ENCODE results near the gene EFCAB6.
"Not testable (repeated sequence)": the region's sequence is repeated elsewhere in the genome, so short reads cannot be mapped to it uniquely, and the experiment has no call there.

EFCAB6 gene

DNA sequence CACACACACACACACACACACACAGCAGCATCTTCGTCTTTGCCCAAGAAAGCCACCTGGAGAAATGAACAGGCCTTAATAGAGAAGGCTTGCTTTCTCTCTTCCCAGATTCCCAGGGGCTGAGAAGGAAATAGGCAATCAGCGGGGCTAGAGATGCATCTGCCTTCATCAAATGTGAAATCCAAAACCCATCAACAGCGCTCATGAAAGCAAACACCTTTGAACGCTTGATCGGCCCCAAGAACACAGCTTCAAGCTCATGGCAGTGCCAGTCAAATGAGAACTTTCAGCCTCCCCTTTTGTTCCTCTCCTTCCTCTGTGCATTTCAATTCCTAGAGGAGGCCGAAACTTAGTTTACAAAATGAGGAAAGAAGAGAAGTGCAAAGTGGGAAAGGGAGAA lies 122.7 kb downstream of the EFCAB6 start:
- DNase-seq, result no peak

DNA sequence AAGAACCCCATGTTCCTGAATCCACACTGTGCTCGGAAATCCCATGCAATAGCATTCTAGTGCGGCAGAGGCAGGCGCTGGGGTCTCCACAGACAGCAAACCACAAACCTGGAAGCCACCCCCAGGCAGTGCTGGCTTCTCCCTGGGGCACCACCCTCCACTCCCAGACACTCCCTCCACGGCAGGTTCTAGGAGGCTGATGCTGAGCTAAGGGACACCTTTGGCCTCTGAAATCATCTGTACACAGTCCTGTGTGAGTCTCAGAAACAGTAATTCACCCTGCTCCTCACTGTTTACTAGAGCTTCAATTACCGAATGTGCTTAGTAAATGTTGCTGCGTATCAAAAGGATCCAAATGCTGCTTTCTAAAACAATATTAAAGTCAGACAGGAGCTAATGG lies 129.3 kb downstream of the EFCAB6 start:
- no peak for DNase-seq

DNA sequence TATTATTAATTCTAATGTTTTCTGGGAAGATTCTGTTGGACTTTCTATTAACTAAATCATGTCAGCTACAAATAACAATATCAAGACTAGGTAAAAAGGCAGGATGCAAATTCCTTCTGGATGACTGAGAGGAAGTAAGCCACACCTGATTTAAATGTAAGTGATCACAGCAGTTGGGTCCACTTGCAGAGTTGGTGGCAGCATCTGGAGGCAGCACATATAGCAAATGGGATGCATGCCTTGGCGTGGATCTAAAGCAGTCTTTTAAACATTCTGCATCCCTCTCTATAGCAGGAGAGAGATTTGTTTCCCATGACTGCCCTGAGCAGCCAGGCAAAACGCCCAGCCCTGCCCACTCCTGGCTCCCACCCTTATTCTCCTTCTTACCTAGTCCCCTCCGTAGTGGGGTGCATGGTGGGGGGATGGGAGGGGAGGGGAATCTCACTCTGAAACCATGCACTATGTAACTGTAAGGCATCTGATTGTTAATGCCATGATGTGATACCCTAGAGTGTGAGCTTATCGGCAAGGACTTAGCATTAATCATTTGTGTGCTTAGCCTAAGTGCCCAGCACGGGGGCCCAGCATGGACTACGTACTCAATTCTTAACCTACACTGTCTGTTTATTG lies 130.3 kb downstream of the EFCAB6 start:
- no peak for DNase-seq

DNA sequence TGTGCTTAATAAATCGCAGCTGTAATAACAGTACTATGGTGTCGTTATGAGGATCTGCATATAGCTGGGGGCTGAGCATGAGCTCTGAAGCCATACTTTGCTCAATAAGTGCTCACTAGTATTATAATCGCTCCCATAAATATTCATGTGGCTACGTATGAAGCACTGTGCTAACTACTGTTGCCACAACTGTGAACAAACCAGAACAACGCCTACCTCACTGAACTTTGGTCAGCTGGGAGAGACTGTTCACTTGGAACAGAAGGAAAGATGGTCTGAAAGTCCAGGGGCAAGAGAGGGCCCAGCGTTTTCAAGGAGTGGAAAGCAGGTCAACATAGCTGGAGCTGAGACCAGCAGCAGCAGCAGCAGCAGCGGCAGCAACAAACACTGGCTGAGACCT lies 141.6 kb downstream of the EFCAB6 start:
- DNase-seq, result no peak

DNA sequence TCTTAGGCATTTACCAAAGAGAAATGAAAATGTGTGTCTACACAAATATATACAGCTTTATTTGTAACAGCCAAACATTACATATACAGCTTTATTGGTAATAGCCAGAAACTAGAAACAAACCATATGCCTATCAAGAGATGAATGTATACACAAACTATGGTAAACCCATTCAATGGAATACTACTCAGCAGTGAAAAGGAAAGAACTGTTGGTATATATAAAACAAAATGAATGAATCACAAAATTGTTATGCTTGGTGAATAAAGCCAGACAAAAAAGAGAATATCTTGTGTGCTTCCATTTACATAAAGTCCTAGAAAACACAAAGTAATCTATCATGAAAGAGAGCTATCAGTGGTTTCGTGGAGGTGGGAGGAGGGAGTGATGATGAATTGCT lies 142.9 kb downstream of the EFCAB6 start:
- no peak for DNase-seq

DNA sequence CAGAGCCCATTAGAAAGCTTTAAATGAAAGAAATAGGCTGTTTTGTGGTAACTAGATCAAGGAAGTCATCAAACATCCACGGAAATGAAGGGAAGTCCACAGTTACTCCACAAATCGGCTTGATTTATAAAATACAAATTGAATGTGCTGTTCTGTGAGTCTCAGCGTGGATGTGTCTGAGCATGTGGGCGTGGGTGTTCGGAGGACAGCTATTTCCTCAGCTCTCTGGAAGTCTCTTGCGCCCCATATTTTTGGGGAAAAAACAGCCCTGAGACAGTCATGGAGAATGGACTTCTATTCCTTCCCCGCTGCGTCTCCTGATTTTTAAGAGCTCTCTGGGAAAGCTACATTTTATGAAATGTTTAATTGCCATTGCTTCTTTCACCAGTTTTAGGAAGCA lies 144.4 kb downstream of the EFCAB6 start:
- DNase-seq, result no peak

DNA sequence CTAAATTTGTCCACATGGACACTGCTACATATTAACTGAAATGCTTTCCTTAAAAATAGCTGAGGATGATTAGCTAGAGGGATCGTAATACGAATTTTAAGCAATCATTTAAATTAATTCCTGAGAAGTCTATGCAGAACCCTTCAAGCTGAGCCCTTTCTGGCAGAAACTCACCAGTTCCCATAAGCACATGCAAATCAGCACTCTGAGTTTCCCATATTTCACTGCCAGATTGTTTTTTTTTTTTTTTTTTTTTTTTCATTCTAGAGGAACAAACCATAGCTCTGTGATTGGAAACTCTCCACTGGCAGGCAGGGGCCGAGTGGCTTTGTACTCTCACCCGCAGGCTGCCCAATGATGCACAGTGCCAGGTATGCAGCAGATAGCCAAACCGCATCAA lies 145.6 kb downstream of the EFCAB6 start:
- DNase-seq, result no peak

DNA sequence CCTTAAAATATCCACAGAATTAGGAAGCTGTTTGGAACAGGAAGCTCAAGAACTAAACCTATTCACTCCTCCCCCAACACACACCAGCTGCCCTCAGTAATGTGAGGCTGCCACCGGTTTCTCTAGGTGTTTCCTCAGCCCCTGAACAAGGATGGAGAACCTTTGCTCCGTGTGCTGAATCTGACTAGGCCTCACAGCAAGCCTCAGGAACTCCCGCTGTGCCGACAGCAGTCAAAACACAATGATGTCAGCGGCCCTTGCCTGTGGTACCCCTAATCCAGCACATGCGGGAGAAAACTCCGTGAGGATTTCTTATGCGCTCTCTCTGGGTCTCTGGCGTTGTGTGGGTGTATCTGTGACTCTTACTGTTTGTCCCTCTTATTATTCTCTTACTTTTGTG lies 153.3 kb downstream of the EFCAB6 start:
- DNase-seq, result no peak

DNA sequence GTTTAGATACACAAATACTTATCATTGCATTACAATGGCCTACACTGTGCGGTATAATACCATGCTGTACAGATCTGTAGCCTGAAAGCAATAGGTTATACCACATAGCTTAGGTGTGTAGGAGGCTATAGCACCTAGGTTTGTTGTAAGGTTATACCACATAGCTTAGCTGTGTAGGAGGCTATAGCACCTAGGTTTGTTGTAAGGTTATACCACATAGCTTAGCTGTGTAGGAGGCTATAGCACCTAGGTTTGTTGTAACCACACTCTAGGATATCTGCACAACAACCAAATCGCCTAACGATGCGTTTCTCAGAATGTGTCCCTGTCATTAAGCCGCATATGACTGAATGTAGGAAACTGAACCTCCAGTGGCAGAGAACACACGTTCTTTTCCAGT lies 155.5 kb downstream of the EFCAB6 start:
- not testable (repeated sequence) for DNase-seq

DNA sequence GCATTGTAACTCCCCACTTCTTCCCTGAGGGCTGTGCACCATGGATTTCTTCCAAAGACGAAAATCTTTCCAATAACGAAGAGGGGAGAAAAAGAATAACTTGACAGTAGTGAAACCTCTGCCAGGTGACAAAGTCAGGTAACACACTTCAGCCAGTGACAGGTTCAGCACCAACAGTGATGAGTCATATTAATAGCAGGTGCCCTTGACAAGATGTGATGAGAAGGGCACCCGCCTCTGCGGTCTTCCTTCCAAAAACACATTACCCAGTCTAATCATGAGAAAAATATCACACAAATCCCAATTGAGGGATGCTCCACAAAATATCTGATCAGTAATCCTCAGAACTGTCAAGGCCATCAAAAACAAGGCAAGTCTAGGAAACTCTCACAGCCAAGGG lies 157.8 kb downstream of the EFCAB6 start:
- DNase-seq, result no peak

DNA sequence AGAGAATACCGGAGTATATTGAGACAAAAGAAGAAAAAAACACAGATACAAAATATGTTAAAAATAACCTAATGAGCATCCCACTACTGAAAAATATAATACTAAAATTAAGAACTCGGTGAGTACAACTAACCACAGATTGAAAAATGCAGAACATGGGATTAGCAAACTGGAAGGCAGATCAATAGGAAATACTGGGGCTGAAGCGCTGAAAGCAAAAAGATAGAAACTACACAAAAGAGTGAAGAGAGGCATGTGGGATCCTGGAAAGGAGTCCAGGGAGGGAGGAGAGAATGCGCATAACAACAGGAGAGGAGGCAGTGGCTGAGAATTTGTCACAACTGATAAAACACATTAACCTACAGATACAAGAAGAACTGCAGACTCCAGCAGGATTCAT lies 159.3 kb downstream of the EFCAB6 start:
- DNase-seq, result no peak

DNA sequence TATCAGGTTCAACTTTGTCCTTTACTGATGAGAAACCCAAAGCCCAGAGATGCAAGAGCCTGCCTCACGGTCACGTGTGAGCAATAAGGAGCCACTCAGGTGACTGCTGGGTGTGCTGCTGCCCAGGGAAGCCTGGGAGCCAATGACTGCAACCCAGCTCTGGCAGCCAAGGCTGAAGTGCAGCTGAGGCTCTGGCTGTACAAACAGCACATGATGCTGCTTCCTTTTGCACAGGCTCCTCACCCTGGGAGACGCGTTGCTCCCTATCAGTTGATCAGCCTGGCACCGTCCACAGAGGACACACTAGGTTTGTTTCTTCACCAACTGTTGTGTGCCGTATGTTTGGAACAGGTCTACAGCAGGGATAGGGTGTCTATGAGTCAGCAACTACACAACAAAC lies 168.7 kb downstream of the EFCAB6 start:
- DNase-seq, result no peak

DNA sequence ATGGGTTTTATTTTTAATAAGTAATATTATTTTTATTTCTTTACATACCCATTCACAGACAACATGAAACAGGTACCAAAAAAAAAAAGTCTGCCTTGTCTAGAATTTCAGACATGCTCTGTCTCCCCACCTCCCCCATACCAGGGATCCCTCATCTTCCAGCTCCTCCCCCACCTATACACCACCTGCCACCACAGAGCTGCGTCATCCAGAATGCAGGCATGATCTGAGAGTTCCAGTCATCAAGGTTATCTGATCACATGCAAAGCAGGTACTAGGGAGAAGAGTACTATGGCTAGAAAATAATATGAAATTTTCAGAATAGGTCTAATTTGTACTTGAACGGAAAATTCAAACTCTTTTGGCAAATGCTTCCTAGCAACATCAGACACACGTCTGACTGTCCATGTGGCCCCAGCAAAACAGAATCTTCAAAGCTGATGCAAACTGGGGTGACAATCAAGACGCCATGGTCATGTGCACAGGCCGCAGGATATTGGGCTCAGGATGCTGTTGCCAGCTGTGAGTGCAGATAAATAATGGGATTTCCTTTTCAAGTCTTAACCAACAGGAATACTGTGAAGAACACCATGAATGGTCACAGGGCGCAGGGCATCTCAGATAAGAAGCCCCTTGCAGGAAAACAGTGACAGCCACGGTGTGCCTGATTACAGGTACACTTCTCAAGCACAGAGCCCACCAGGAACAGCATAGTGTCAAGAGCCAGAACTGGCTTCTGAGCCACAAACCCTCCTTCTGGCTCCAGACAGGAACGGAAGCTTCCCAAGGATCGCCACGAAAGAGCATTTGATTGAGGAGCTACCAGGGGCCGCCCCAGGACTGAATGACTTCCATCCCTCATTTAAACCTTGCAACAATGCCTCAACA lies 169.5 kb downstream of the EFCAB6 start:
- no peak for DNase-seq

DNA sequence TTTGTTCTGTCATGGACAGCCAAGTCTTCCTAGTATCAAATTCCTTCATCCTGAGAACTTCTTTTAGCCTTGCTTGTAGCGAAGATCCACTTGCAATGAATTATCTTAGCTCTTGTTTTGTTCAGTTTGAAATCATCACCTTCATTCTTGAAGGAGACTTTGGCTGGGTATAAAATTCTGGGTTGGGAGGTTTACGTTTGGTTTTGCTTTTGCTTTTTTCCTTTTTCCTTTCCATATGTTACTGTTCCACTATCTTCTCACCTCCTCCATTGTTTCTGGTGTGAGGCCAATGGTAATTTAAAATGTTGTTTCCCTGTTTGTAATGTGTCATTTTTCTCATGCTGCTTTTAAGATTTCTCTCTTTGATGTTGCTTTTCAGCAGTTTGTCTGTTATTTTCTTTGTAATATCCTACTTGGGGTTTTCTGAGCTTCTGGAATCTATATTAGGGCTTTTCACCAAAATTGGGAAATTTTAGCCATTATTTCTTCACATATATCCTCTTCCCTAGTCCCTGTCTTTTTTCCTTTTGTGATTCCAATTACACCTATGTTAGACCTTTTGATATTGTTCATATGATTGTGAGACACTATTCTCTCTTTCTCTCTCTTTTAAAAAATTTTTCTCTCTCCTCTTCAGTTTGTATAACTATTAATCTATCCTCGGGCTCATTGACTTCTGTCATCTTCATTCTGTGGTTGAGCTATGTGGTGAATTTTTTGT lies 172.7 kb downstream of the EFCAB6 start:
- no peak for DNase-seq

DNA sequence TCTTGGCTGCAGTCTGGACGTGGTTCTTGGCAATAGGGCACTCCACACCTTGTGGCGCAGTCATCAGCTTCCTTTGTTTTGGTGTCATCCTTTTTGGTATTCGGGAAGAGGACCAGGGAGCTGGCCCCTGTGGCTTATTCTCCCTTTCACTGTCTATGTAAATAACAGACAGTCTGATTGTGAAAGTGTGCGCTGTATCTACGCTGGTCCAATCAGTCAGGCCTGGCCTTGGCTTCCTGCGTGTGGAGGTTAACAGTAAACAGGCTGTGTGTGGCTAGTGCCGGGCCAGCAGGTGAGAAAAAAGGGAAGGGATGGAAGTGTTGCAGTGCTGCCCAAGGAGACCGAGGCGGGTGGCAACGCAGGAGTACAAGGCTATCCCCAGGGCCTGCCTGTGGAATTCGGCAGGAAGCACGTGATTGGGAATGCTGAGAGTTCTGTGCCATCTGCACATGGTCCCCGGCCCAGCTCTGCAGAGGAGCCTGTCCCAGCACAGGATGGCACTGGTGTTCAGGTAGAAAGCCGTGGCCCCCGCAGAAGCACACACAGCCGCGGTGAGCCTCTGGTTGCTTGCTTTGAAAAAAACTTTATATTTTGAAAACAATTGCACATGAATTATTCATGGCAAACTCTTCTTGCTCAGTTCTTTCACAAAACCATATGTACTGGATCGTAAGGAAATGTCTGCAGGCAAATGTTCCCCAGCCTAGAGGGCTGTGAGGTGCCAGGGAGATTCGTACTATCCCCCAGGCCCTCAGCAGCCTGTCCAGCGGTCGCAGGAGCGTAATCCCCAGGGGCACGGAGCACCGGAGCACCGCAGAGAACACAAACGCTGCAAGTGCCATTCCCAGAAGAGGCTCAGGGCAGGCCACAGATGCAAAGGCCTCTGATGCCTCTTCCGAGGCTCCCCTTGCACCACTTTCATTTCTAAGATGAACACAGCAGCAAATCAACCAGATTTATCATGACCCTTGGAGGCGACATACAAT lies 174.5 kb downstream of the EFCAB6 start:
- DNase-seq, result no peak

DNA sequence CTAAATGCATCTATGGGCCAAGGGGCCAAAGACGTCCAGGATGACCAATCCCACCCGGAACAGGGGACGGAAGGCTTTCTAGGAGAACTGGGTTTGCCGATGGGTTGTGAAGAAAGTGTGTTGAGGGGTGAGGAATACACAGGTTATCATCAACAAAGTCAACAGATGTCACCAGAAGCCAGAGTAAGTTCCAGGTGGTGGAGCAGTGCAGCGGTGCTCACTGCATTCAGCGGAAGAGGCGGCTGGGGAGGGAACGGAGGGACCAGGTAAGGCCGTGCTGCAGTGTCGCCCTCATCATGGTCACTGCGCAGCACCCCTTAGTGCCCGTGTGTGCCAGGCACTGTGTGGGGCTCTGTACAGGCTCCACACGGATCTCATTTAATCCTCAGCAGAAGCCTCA lies 176.0 kb downstream of the EFCAB6 start:
- no peak for DNase-seq

DNA sequence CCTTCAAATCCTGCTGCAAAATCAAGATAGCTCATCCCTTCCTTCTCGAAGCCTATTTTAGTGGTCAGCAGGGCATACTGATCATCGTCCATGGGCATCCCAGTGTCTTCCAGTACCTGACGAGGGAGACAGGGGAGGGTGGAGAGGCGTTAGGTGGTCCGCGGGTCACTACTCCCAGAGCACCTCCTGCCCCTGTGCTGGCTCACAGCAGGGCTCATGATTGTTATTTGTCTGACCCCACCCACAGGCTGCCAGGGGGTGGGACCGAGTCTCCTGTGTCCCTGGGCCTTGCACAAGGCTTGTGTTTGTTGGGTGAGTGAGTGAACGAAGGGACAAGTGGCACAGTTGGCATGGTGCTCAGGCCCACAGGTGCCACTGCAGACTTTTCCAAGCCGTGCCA lies 177.0 kb downstream of the EFCAB6 start:
- no peak for DNase-seq

DNA sequence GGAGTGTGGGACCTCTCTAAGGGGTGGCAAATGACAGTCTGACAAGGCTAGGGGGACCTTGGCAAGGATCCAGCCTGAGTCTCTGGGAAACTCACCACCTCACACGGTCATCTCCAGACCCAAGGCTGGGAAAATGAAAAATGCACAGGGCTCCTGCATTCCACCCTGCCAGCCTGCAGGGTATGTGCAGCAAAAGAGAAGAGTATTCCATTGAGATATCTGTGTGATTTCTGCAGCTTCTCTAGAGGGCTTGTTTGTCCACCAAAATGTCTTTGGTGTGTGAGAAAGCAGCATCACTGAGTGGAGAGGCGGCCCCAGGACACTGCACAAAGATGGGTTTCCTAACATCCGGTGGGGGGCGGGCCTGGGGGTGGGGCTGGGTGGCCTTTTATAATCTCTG lies 177.8 kb downstream of the EFCAB6 start:
- no peak for DNase-seq

DNA sequence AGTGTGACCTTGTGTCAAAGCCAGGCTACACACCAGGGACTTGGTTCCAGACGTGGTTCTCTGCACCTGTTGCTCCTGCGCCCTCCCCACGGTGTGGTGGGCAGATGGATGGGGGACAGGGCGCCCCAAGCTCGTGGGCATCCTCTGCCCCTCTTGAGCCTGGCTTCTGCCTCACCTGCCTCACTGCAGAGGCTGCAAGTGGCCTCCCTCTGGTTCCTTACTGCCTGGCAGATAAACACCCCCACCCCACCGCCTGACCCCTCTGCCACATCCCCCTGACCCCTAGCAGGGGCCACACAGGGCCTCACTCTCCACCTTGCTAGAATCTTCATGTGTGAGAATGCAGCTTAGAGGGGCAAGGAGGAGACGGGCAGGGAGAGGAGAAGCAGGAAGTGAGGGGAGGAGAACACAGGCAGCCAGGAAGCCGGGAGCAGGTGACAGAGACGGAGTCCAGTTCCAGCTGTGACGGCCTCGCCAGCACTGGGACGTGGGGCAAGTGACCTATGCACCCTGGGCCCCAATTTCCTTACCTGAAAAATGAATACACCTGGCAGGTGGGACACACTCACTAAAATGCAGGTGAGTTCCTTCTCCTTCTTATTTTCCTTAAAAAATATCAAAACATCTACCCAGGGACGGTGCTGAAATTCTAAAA lies 178.3 kb downstream of the EFCAB6 start:
- DNase-seq, result no peak

DNA sequence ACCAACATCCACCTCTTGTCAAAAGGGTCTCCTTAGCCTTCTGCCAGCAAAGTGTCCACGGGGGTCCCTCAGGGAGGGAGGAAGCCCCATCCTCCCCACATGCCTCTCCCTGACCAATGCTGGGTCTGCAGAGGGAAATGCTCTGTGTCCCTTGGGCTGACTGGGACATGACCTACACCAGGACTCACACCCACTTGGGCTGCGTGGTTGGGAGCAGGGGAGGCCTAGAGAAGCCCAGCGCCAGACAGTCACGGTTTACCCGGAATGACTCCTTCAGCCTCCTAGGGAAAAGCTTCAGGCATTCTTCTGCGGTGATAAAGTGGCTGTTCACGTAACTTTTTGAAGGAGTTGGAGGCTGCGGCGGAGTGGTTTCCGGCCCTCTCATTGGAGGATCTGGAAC lies 180.3 kb downstream of the EFCAB6 start:
- DNase-seq, result no peak

DNA sequence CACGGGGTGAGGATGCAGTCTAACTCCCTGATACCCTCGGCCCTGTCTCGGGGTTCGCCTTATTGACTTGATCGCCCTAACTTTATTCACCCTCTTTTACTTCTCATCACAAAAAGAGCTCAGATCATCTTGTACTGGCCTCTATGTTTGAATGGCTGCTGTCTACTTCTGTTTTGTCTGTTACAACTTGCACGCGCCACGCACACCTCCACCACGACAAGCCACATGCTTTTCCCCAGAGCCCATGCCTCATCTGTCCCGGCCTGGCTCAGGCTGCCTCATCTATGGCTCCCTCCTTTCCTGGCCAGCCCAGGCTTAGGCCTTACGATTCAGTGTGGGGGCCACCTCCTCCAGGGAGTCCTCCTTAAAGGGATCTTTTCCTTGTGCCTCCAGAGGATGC lies 180.9 kb downstream of the EFCAB6 start:
- DNase-seq, result no peak

DNA sequence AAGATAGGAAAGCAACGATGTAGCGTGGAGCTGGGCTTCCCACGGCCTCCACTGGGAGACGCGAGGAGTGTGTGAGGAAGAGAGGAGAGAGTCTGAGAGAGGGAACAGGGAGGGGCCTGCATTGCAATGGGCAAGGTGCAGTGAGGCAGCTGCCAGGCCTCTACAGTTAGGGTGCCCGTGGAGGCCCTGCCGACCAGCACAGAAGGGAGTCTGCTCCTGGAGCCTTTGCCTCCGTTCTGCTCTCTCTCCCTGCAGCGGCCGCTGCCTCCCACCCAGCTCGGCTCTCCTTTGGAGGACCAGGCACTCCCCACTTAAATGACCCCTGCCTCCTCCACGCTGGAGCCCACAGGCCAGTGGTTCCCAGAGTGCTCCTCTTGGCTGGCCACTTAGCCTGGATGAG lies 181.7 kb downstream of the EFCAB6 start:
- no peak for DNase-seq
